DND-41 (cell line): Measurements from ENCODE around the gene OR10R2.
A peak's percentile ranks its signal among the peaks of the same experiment; 100 is the strongest.

Experiments used
- CTCF ChIP-seq: IDR thresholded peaks from 2 replicates; pipeline ENCODE4 v1.5.1; 2012; ENCODE audit warnings: borderline replicate concordance, low read length, moderate library complexity, mild to moderate bottlenecking; ENCODE audit not compliant: poor library complexity, severe bottlenecking; ENCODE audit errors: extremely low read depth
- EZH2 ChIP-seq: IDR thresholded peaks from 3 replicates; pipeline ENCODE4 v1.6.1; 2012; ENCODE audit warnings: borderline replicate concordance, low read depth, mild to moderate bottlenecking, moderate library complexity, low read length, inconsistent platforms; ENCODE audit not compliant: severe bottlenecking

- peak; percentile 88 for TF ChIP-seq CTCF
- no peak for TF ChIP-seq EZH2
Measured at GRCh38 chr1:158496374-158496773, 24.4 kb downstream of the OR10R2 start.
